Adrenal gland (tissue), 12 donors: ENCODE results near the gene KCNA10. TPM values are rescaled to one million over a fixed set of nuclear protein-coding genes. Genes with fewer than 3 reads are reported as not detected.
A peak's percentile ranks its signal among the peaks of the same experiment; 100 is the strongest.

Source experiments
- DNase-seq, 7 donors: peaks; one replicate each; pipeline ENCODE4 v3.0.0-alpha.2; 2019 to 2020
- H3K27ac ChIP-seq, 5 donors: fragments of 200-600 bp; sonication (generic) in 4 of 5; 1 replicate in 3 of 5; 2 replicates in 2 of 5; pipeline versions ENCODE4 v1.5.1 to v1.8.0; 2016 to 2020; ENCODE audit warnings: mild to moderate bottlenecking in 1 of 5
- H3K27me3 ChIP-seq: fragments of 200-600 bp; 2 replicates; pipeline ENCODE4 v1.8.0; 2021
- H3K36me3 ChIP-seq, 2 donors: fragments of 200-600 bp; replicated peaks in 1 of 2; 1 replicate in 1 of 2; 2 replicates in 1 of 2; pipeline versions ENCODE4 v1.5.1 to v1.8.0; 2018 to 2022
- H3K4me1 ChIP-seq, 2 donors: fragments of 200-600 bp; replicated peaks in 1 of 2; 1 replicate in 1 of 2; 2 replicates in 1 of 2; pipeline versions ENCODE4 v1.5.1 to v1.8.0; 2018 to 2021
- H3K4me3 ChIP-seq, 4 donors: fragments of 200-600 bp; sonication (generic) in 3 of 4; one replicate each; pipeline ENCODE4 v1.5.1; 2016 to 2018
- H3K9me3 ChIP-seq, 3 donors: fragments of 200-600 bp; sonication (generic) in 1 of 3; replicated peaks in 1 of 3; 1 replicate in 2 of 3; 2 replicates in 1 of 3; pipeline versions ENCODE4 v1.5.1 to v1.8.0; 2016 to 2021
- CTCF ChIP-seq, 6 experiments: fragments of 450-650 bp in 4 of 6; fragments of 200-600 bp in 2 of 6; sonication (generic) in 1 of 6; IDR thresholded peaks; 1 replicate in 5 of 6; 2 replicates in 1 of 6; pipeline versions ENCODE4 v1.5.1 to v1.8.0; 2016 to 2021; ENCODE audit warnings: antibody characterized with exemption in 6 of 6, mild to moderate bottlenecking in 2 of 6, moderate library complexity in 1 of 6
- POLR2A ChIP-seq, 2 donors: fragments of 450-650 bp; IDR thresholded peaks; one replicate each; pipeline ENCODE4 v1.6.1; 2017; ENCODE audit warnings: antibody characterized with exemption in 2 of 2, mild to moderate bottlenecking in 2 of 2, moderate library complexity in 1 of 2
- WGBS, 4 donors: extraction: QIAGEN DNeasy Blood & Tissue Kit in 2 of 4; methylation state at CpG; one replicate each; pipeline versions ENCODE4 v1.1.5 to v1.1.7; 2013 to 2017; 5-methylcytosine and 5-hydroxymethylcytosine counted together
- intact Hi-C, 2 donors: fragments of 100-400 bp; cut with DNase I; formaldehyde crosslinking; loops; one replicate each; pipeline versions ENCODE4 v1.14.1 to v1.15.0; 2022 to 2023
- polyA plus RNA-seq, 3 donors: library from polyadenylated mRNA; stranded (reverse); fragments of 200-250 nt in 2 of 3; fragments of 350-450 nt in 1 of 3; fragmentation: Illumina TruSeq in 1 of 3; extraction: RNeasy Lipid Tissue Mini Kit (QIAGEN cat#74804) in 1 of 3; gene quantifications; one replicate each; pipeline ENCODE4 v1.2.3, GENCODE V29; 2013 to 2014
- total RNA-seq, 9 donors: library from RNA; depleted of rRNA in 4 of 9; stranded (reverse); fragments of >200 nt in 4 of 9; fragments of 120-200 nt in 1 of 9; fragmentation: NEBNext Ultra II Directional in 1 of 9; extraction: Animal tissue kit (Norgen Biotek cat#: 25700) in 1 of 9; gene quantifications; one replicate each; pipeline versions ENCODE4 v1.1.0 to v1.2.4, GENCODE V29; 2013 to 2023
- donor health status: healthy with polysubstance abuse.
- donor health status: Bipolar disorder and iron deficiency.
- donor health status: DM: yes; HTN: yes; CAD: no.
- donor health status: DM: no; HTN: no; CAD: no.
- donor health status: DM: no; HTN: no; CAD: no.
- donor health status: DM: yes; HTN: yes; CAD: no.

The KCNA10 gene
- total and polyA plus RNA-seq, 12 donors: not detected

GRCh38 chr1:110508028-110508940, 10.7 kb downstream of the KCNA10 start:
- intact Hi-C loops: no loop called here
- TF ChIP-seq POLR2A (IDR thresholded peaks at IDR 0.05) (no peak), CTCF (IDR thresholded peaks at IDR 0.05) (no peak)
- Histone ChIP-seq H3K27ac (no peak overlapping the region), H3K4me1 (no peaks in the 10 kb centered on the region), H3K9me3 (no peaks in the 10 kb centered on the region), H3K4me3 (no peak overlapping the region), H3K36me3 (no peaks in the 10 kb centered on the region), H3K27me3 (no peaks in the 10 kb centered on the region)
- peak in 5 of 7 donors; percentile 26 to 60 (median 37) for DNase-seq
- WGBS, 4 donors: 56 to 63% (median 61%) methylated on average over 11 to 14 of the region's 14 CpGs

- intact Hi-C loops: no loop called here
- H3K27ac ChIP-seq: no peak overlapping the region
- no peaks in the 10 kb centered on the region for H3K27me3 ChIP-seq
- H3K36me3 ChIP-seq: no peaks in the 10 kb centered on the region
- no peaks in the 10 kb centered on the region for H3K4me1 ChIP-seq
- 70 to 89% (median 81%) methylated on average over 4 of the region's 4 CpGs for WGBS, 4 donors
- no peak overlapping the region for H3K4me3 ChIP-seq
- no peaks in the 10 kb centered on the region for H3K9me3 ChIP-seq
- DNase-seq: no peak
- no peak for TF ChIP-seq POLR2A (IDR thresholded peaks at IDR 0.05)
- TF ChIP-seq CTCF (IDR thresholded peaks at IDR 0.05): no peak
Measured at GRCh38 chr1:110506541-110506940, 12.4 kb downstream of the KCNA10 start.

GRCh38 chr1:110505596-110505995, 13.4 kb downstream of the KCNA10 start:
- no peak for DNase-seq
- 33 to 52% (median 46%) methylated on average over 1 to 3 of the region's 3 CpGs for WGBS, 4 donors

GRCh38 chr1:110504226-110504625, 14.7 kb downstream of the KCNA10 start:
- WGBS, 4 donors: 49 to 81% (median 70%) methylated on average over 2 to 7 of the region's 7 CpGs
- Histone ChIP-seq H3K4me1 (no peaks in the 10 kb centered on the region), H3K27me3 (no peaks in the 10 kb centered on the region), H3K36me3 (no peaks in the 10 kb centered on the region), H3K4me3 (no peak overlapping the region), H3K27ac (no peak overlapping the region), H3K9me3 (no peaks in the 10 kb centered on the region)
- DNase-seq: no peak
- intact Hi-C loops: no loop called here
- TF ChIP-seq POLR2A (IDR thresholded peaks at IDR 0.05) (no peak), CTCF (IDR thresholded peaks at IDR 0.05) (no peak)

More at GRCh38 chr1:110505596-110505995, 13.4 kb downstream of the KCNA10 start:
- no peak overlapping the region for H3K27ac ChIP-seq
- H3K4me3 ChIP-seq: no peak overlapping the region
- no peaks in the 10 kb centered on the region for H3K9me3 ChIP-seq
- TF ChIP-seq POLR2A (IDR thresholded peaks at IDR 0.05) (no peak), CTCF (IDR thresholded peaks at IDR 0.05) (no peak)
- no peaks in the 10 kb centered on the region for H3K36me3 ChIP-seq
- no peaks in the 10 kb centered on the region for H3K27me3 ChIP-seq
- intact Hi-C loops: no loop called here
- H3K4me1 ChIP-seq: no peaks in the 10 kb centered on the region
